GM19438 (cell line): ENCODE measurements around the gene ARMC6.

Experiments
- ATAC-seq: cut with Tn5 transposase; IDR thresholded peaks from one replicate; pipeline ENCODE4 v1.9.1; 2021; ENCODE audit warnings: low read depth; ENCODE audit not compliant: unreplicated experiment

The ARMC6 gene

GRCh38 chr19:19033426-19034203 is at the start of gene ARMC6, which contains the start of gene SUGP2:
Gene ARMC6, plus strand, starts transcription at chr19:19033603. Its CDS starts 607 bp downstream, at chr19:19034210.
Gene SUGP2, minus strand, starts transcription at chr19:19033517. Its CDS starts 2,446 bp downstream, at chr19:19031071.
- ATAC-seq = peak; percentile 65

DNA sequence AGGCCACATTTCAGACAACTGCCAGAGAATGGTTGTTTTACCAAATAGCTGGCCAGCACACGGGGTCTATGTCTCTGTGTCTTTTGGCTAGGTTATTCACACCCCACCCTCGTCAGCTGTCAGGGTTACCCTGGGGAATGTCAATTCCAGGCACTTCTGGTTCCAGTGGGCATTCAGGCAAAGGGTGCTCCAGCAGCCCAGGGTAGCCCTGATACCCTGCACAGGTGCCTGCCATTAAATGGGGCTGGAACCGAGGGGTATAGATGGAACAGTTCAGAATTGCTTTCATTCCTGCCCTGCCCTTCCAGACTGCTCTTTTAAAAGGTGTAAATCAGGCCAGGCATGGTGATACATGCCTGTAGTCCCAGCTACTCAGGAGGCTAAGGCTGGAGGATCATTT is 49.2 kb upstream of the ARMC6 start:
- no peak for ATAC-seq

GRCh38 chr19:18985257-18985656 is 48.1 kb upstream of the ARMC6 start:
- ATAC-seq = no peak

DNA sequence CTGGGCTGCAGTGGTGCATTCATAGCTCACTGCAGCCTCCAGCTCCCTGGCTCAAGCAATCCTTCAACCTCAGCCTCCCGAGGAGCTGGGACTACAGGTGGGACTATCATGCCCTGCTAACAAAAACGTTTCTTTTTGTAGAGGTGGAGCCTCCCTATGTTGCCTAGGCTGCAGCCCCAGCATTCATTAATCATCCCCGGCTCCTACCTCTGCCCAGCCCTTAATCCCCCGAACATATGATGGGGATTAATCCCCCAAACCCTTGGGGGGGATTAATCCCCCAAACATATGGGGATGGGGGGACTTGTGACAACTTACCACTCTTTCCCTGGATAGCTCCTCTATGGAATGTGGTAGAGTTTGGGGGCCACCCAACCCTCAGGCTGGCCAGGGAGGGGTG is 45.9 kb upstream of the ARMC6 start:
- ATAC-seq = no peak

DNA sequence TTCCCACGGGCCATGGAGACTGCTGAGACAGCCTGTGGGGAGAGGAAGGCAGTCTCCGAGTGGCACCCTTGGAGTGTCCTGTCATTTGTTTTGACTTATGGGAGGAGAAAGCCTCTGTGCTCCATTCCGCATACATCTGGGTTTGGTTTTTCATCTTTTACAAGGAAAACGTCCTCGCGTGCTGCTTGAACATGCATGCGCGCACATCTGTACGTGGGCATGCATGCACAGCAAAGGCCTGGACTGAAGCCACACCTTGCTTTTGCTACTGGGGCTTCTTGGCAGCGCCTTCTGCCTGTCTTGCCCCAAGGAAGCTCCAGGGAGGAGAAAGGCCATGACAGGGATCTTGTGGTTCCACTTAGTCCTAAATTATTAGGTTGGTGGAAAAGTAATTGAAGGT is 44.1 kb upstream of the ARMC6 start:
- ATAC-seq = no peak

- ATAC-seq = no peak
These were observed 43.2 kb upstream of the ARMC6 start for GRCh38 chr19:18990128-18990708.

DNA sequence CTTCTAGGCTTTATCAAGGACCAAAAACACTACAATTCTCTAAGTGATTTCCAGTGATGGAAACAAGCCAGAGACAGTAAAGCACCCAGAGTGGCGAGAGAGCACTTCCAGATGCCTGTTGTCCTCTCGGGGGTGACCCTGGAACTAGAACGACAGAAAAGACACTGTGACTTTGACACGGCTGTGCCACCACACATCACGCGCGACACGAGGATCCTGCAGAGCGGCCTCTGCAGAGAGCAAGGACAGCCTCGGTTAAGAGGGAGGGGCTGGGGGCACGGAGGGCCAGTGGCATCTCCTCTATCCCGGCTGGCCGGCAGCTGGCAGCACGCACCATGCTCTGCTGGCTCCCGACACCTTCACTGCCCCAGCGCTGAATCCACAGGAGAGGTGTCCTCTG is 42.4 kb upstream of the ARMC6 start:
- no peak for ATAC-seq

DNA sequence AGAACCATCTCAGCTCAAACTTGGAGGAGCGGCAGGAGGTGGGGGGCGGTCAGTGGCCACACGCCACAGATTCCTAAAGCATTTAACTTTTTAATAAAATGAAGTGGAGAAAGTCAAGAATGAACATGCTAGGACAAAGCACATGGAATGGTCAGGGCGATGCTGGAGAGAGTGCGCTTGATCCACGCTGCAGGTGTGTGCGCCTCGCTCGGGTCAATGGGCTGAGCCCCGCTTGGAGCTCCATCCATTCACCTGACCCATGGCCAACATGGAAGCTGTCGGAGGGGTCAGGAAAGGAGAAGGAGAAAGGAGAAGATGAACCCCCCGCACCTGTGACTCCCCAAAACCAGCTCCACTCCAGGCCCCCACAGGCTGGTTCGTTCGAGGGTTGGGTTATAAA is 41.9 kb upstream of the ARMC6 start:
- no peak for ATAC-seq

GRCh38 chr19:18992696-18993095 is 40.7 kb upstream of the ARMC6 start:
- ATAC-seq = no peak

DNA sequence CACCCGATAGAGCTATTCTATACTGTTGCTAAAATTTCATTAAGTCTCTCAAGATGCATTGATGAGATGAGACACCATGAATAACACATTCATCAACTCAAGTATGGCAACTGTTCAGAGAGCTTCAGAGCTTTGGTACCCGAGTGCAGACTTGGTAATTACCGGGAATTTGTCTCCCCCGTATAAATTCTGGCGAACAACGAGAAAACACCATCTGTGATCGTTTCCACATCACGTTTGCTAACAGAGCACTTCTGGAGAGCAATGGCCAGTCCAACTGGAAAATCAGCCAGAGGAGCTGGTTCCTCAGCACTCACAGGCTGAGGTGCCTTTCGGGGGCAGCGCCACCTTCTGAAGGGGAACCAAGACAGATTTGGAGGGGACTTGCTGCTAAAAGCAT is 40.3 kb upstream of the ARMC6 start:
- no peak for ATAC-seq

DNA sequence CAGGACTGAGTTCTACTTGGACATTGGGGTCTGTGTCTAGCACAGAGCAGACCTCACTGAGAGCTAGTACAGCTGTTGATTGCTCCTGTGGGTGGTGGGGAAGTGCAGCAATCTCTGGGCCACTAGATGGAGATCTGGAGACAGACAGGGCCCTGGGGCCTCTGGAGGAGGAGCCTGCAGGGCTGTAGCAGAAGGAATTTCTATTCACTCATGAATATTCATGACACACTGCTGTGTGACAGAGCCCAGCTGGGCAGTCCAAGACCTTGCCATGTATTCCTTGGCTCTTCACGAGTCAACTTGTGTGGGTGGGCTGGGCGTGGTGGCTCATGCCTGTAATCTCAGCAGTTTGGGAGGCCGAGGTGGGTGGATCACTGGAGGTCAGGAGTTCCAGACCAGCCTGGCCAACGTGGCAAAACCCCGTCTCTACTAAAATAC is 37.6 kb upstream of the ARMC6 start:
- no peak for ATAC-seq

DNA sequence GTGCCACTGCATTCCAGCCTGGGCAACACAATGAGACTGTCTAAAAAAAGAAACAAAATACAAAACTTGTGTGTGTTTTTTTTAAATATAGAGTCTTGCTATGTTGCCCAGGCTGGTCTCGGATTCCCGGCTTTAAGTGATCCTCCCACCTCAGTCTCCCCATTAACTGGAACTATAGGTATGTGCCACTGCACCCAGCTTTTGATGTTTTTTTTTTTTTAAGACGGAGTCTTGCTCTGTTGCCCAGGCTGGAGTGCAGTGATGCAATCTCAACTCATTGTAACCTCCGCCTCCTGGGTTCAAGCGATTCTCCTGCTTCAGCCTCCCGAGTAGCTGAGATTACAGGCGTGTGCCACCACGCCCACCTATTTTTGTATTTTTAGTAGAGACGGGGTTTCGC is 37.1 kb upstream of the ARMC6 start:
- no peak for ATAC-seq

GRCh38 chr19:18996796-18997394 is 36.5 kb upstream of the ARMC6 start:
- ATAC-seq = no peak

GRCh38 chr19:18998276-18998675 is 35.1 kb upstream of the ARMC6 start:
- ATAC-seq = no peak

- no peak for ATAC-seq
These were observed 34.2 kb upstream of the ARMC6 start for GRCh38 chr19:18999016-18999758.

GRCh38 chr19:18999896-19000620 is 33.3 kb upstream of the ARMC6 start:
- no peak for ATAC-seq

- ATAC-seq = no peak
These were observed 29.3 kb upstream of the ARMC6 start for GRCh38 chr19:19004144-19004543.

DNA sequence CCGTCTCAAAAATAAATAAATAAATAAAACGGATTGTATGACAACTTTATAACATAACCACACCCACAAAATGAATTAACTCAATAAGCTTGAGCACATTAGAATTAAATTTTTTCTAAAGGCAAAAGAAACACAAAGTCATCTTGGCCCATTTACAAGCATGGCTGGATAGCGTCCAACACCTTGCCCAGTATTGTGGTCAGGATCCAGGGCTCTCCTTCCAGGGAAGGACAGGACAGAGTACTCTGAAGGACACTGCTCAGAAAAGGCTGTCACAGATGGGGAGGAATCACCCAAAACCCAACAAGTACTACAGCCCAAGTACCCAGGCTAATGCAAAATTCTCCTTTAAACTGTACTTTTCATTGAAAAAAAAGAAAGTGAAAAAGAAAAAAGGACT is 27.2 kb upstream of the ARMC6 start:
- ATAC-seq = no peak

DNA sequence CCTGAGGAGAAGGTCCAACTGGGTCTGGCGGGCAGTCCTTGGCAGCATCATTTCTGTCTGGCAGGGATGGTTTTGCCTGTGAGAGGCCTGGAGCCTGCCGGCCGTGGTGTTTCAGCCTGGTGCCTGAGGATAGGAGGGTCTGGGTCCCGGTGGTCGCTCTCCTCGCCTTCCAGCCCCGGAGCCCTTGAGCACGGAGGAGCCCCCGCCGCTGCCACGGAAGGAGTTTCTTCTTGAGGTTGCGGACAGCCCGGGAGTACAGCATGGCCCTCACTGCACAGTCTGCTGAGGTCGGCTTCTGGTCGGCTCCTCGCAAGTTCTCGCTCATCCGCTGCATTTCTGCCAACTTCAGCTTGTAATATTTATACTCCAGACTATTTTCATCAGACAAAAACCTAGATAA is 23.5 kb upstream of the ARMC6 start:
- no peak for ATAC-seq

DNA sequence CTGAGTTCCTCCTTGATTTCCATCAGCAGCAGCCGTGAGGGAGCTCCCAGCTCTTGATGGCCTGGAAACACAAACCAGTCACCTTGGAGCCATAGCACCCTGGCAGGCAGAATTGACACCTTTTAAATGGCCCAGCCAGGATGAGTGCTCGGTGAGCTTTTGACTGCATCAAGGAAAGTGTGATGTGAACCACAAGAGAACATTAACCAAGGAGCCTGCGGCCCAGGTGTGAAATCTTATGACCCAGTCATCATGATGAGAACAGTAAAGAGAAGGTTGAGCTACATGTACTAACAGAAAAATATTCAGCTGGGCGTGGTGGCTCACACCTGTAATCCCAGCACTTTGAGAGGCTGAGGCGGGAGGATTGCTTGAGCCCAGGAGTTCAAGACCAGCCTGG is 22.9 kb upstream of the ARMC6 start:
- ATAC-seq = no peak
